H9 (cell line): ENCODE data around the gene TBX1. TPM values are rescaled to one million over a fixed set of nuclear protein-coding genes. Genes with fewer than 3 reads are reported as not detected.

Experiments used
- DNase-seq: peaks from one replicate; pipeline ENCODE4 v3.0.0-alpha.2; 2017
- H2AFZ ChIP-seq: one replicate; pipeline ENCODE4 v1.6.1; 2013; ENCODE audit warnings: mild to moderate bottlenecking, low read length, control low read depth, moderate library complexity
- H2AK5ac ChIP-seq: 2 replicates; pipeline ENCODE4 v1.6.1; 2013; ENCODE audit warnings: low read length, control low read depth, mixed read lengths; ENCODE audit not compliant: insufficient read length
- H2BK120ac ChIP-seq: one replicate; pipeline ENCODE4 v1.6.1; 2013; ENCODE audit warnings: low read depth, mild to moderate bottlenecking, low read length, control low read depth, inconsistent platforms; ENCODE audit not compliant: poor library complexity, severe bottlenecking
- H2BK12ac ChIP-seq: 2 replicates; pipeline ENCODE4 v1.6.1; 2013; ENCODE audit warnings: low read length, control low read depth, mixed read lengths, low read depth; ENCODE audit not compliant: insufficient read length
- H2BK15ac ChIP-seq: 2 replicates; pipeline ENCODE4 v1.6.1; 2013; ENCODE audit warnings: low read depth, low read length, control low read depth
- H2BK20ac ChIP-seq: one replicate; pipeline ENCODE4 v1.6.1; 2013; ENCODE audit warnings: low read depth, mild to moderate bottlenecking, low read length, control low read depth, inconsistent platforms; ENCODE audit not compliant: poor library complexity, severe bottlenecking
- H2BK5ac ChIP-seq: 2 replicates; pipeline ENCODE4 v1.6.1; 2013; ENCODE audit warnings: low read length, control low read depth, mixed read lengths; ENCODE audit not compliant: insufficient read length
- H3K14ac ChIP-seq: 2 replicates; pipeline ENCODE4 v1.6.1; 2013; ENCODE audit warnings: low read length, control low read depth; ENCODE audit not compliant: insufficient read depth
- H3K18ac ChIP-seq: 2 replicates; pipeline ENCODE4 v1.6.1; 2013; ENCODE audit warnings: low read depth, mild to moderate bottlenecking, mixed read lengths, low read length, control low read depth; ENCODE audit not compliant: insufficient read length
- H3K23ac ChIP-seq: 2 replicates; pipeline ENCODE4 v1.6.1; 2013; ENCODE audit warnings: low read length, control low read depth, mixed read lengths, low read depth; ENCODE audit not compliant: insufficient read length
- H3K23me2 ChIP-seq: 2 replicates; pipeline ENCODE4 v1.6.1; 2013; ENCODE audit warnings: low read depth, mild to moderate bottlenecking, mixed read lengths, low read length, control low read depth; ENCODE audit not compliant: insufficient read length, poor library complexity, severe bottlenecking
- H3K27ac ChIP-seq: 2 replicates; pipeline ENCODE4 v1.5.1; 2013; ENCODE audit warnings: low read length, control low read depth, mixed read lengths, low read depth; ENCODE audit not compliant: insufficient read length
- H3K27me3 ChIP-seq: 2 replicates; pipeline ENCODE4 v1.6.1; 2013; ENCODE audit warnings: low read length, control low read depth, inconsistent platforms; ENCODE audit not compliant: insufficient read depth
- H3K4ac ChIP-seq: 2 replicates; pipeline ENCODE4 v1.6.1; 2013; ENCODE audit warnings: low read depth, mild to moderate bottlenecking, control low read depth, inconsistent platforms, low read length, moderate library complexity
- H3K4me1 ChIP-seq: 2 replicates; pipeline ENCODE4 v1.6.1; 2013; ENCODE audit warnings: low read length, control low read depth, inconsistent platforms; ENCODE audit not compliant: insufficient read depth
- H3K4me2 ChIP-seq: 2 replicates; pipeline ENCODE4 v1.6.1; 2013; ENCODE audit warnings: low read length, control low read depth, mixed read lengths; ENCODE audit not compliant: insufficient read length, insufficient read depth
- H3K56ac ChIP-seq: 2 replicates; pipeline ENCODE4 v1.6.1; 2013; ENCODE audit warnings: low read depth, mild to moderate bottlenecking, mixed read lengths, low read length, control low read depth; ENCODE audit not compliant: insufficient read length
- H3K79me1 ChIP-seq: 2 replicates; pipeline ENCODE4 v1.6.1; 2013; ENCODE audit warnings: low read depth, mild to moderate bottlenecking, moderate library complexity, low read length, control low read depth, inconsistent platforms; ENCODE audit not compliant: insufficient read depth, poor library complexity, severe bottlenecking
- H3K79me2 ChIP-seq: 2 replicates; pipeline ENCODE4 v1.6.1; 2013; ENCODE audit warnings: low read length, control low read depth, inconsistent platforms; ENCODE audit not compliant: insufficient read depth
- H3K9ac ChIP-seq: 2 replicates; pipeline ENCODE4 v1.6.1; 2013; ENCODE audit warnings: low read length, control low read depth, mixed read lengths; ENCODE audit not compliant: insufficient read length; ENCODE audit errors: extremely low read depth
- H3K9me3 ChIP-seq: one replicate; pipeline ENCODE4 v1.6.1; 2013; ENCODE audit warnings: low read depth, low read length, inconsistent platforms; ENCODE audit not compliant: control insufficient read depth
- H3T11ph ChIP-seq: one replicate; pipeline ENCODE4 v1.6.1; 2013; ENCODE audit warnings: mild to moderate bottlenecking, low read length, control low read depth, inconsistent platforms
- H4K20me1 ChIP-seq: one replicate; pipeline ENCODE4 v1.6.1; 2013; ENCODE audit not compliant: control insufficient read depth, insufficient read length, insufficient read depth
- H4K5ac ChIP-seq: 2 replicates; pipeline ENCODE4 v1.6.1; 2013; ENCODE audit warnings: low read depth, mild to moderate bottlenecking, mixed read lengths, low read length, control low read depth; ENCODE audit not compliant: insufficient read length
- H4K8ac ChIP-seq: replicated peaks from 2 replicates; pipeline ENCODE4 v1.6.1; 2013; ENCODE audit warnings: low read length, control low read depth, mixed read lengths, low read depth; ENCODE audit not compliant: insufficient read length
- H4K91ac ChIP-seq: 2 replicates; pipeline ENCODE4 v1.6.1; 2013; ENCODE audit warnings: low read depth, mild to moderate bottlenecking, moderate library complexity, mixed read lengths, low read length, control low read depth; ENCODE audit not compliant: insufficient read length
- H3K27ac Mint-ChIP-seq, 3 experiments: 2 replicates in 2 of 3; 3 replicates in 1 of 3; pipeline ENCODE4 v1.8.0; 2020 to 2021; ENCODE audit warnings: mixed read lengths in 3 of 3, mild to moderate bottlenecking in 1 of 3, moderate library complexity in 1 of 3
- H3K27me3 Mint-ChIP-seq: 2 replicates; pipeline ENCODE4 v1.8.0; 2021; ENCODE audit warnings: low read depth, mild to moderate bottlenecking, moderate library complexity, mixed read lengths
- H3K36me3 Mint-ChIP-seq, 3 experiments: 2 replicates in 2 of 3; 3 replicates in 1 of 3; pipeline ENCODE4 v1.8.0; 2020 to 2021; ENCODE audit warnings: low read depth in 3 of 3, mixed read lengths in 3 of 3; ENCODE audit not compliant: insufficient read depth in 1 of 3
- H3K4me1 Mint-ChIP-seq, 2 experiments: 2 replicates each; pipeline ENCODE4 v1.8.0; 2020; ENCODE audit warnings: mixed read lengths in 2 of 2
- H3K4me3 Mint-ChIP-seq, 2 experiments: 2 replicates in 1 of 2; 3 replicates in 1 of 2; pipeline ENCODE4 v1.8.0; 2020 to 2021; ENCODE audit warnings: mild to moderate bottlenecking in 2 of 2, mixed read lengths in 2 of 2, moderate library complexity in 1 of 2
- H3K9me3 Mint-ChIP-seq, 2 experiments: 2 replicates in 1 of 2; 3 replicates in 1 of 2; pipeline ENCODE4 v1.8.0; 2020; ENCODE audit warnings: mild to moderate bottlenecking in 2 of 2, mixed read lengths in 2 of 2, moderate library complexity in 1 of 2
- CTCF ChIP-seq: fragments of 200-600 bp; sonication (generic); conservative IDR thresholded peaks from 3 replicates; pipeline ENCODE4 v1.8.0; 2021; ENCODE audit warnings: antibody characterized with exemption, mild to moderate bottlenecking
- WGBS: extraction: QIAGEN DNeasy Blood & Tissue Kit; methylation state at CpG from one replicate; pipeline ENCODE4 v1.1.7; 2013; ENCODE audit warnings: missing lambda C conversion rate, low lambda C conversion rate, mixed read lengths; ENCODE audit not compliant: insufficient read length; ENCODE audit errors: extremely low coverage; 5-methylcytosine and 5-hydroxymethylcytosine counted together
- total RNA-seq: library from RNA; stranded (reverse); gene quantifications from 2 replicates; pipeline ENCODE4 v1.2.1, GENCODE V29; 2021

The TBX1 gene
- total RNA-seq, 1 experiment from 2014 or later: 2.2 TPM

DNA sequence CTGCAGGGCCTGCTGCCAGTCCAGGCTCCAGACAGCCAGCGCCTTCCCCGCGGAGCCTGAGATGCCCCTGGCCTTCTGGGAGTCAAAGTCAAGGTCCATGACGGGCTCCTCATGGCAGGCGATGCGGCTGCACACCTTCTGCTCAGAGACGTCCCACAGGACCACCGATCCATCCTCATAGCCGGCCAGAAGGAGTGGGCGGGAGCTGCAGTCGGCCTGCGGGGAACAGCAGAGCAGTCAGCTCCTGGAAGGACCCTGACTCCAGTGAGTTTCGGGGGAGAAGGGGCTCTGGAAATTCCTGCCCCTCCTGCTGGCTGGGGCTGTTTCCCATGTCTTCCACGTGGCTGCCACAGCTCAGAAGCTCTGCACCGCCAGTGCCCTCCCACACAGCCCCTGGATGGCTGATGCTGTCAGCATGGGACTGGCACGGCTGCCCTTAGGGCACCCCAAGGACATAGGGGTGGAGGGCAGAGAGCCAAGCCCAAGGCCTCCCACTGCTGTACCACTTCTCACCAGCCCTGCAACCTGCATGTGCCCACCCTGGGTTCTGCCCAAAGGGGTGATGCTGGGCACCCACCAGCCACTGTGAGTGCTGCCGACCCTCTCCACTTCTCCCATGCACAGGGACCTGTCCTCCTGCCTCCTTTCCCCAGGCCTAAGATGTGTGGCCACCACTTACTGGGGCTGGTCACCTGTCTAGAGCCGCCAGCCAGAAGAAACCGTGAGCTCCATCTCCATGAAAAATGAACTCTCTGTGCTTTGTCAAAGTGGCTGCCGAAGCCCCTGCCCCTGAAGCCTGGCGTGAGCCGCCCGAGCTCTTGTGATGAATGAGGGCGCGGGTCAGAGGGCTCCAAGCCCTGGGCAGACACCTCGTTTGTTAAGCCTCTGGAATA lies 41.7 kb downstream of the TBX1 start:
- H4K91ac ChIP-seq: no peak overlapping the region
- no peak overlapping the region for H3K14ac ChIP-seq
- no peak overlapping the region for H2BK120ac ChIP-seq
- H3K79me1 ChIP-seq: no peaks in the 10 kb centered on the region
- no peaks in the 10 kb centered on the region for H3K4me1 ChIP-seq
- H3K27ac ChIP-seq: no peak overlapping the region
- H4K5ac ChIP-seq: no peak overlapping the region
- H3K27me3 ChIP-seq: no peaks in the 10 kb centered on the region
- no peak overlapping the region for H3K56ac ChIP-seq
- Mint-ChIP-seq H3K27me3 (no peaks in the 10 kb centered on the region; the same call in 1 of the 2 replicates), H3K9me3 (no peaks in the 10 kb centered on the region), H3K4me1 (peaks cover 3 to 4% of the 10 kb centered on the region in 2 experiments; a peak in 3 of 4 replicates), H3K4me3 (no peak overlapping the region), H3K27ac (peak overlapping the region in 2 of 3 experiments; percentile 5 to 32; a peak in 2 of 7 replicates), H3K36me3 (peaks cover 0 to 7% (median 2%) of the 10 kb centered on the region in 3 experiments; a peak in 3 of 7 replicates)
- no peak overlapping the region for H3K9ac ChIP-seq
- no peak overlapping the region for H3K4ac ChIP-seq
- no peak overlapping the region for H2BK5ac ChIP-seq
- no peaks in the 10 kb centered on the region for H3K79me2 ChIP-seq
- no peak for DNase-seq
- H2BK20ac ChIP-seq: no peak overlapping the region
- no peak overlapping the region for H2AFZ ChIP-seq
- H3K23me2 ChIP-seq: peaks cover 3% of the 10 kb centered on the region
- WGBS: no CpG with 5 or more reads among the region's 26 CpGs
- no peak overlapping the region for H3K18ac ChIP-seq
- H3T11ph ChIP-seq: no peak overlapping the region
- H2BK15ac ChIP-seq: no peak overlapping the region
- no peak overlapping the region for H4K8ac ChIP-seq
- no peak overlapping the region for H3K23ac ChIP-seq
- no peak overlapping the region for H2AK5ac ChIP-seq
- H3K4me2 ChIP-seq: no peak overlapping the region
- TF ChIP-seq CTCF: no peak
- H4K20me1 ChIP-seq: no peaks in the 10 kb centered on the region
- H2BK12ac ChIP-seq: no peak overlapping the region
- H3K9me3 ChIP-seq: no peaks in the 10 kb centered on the region
